Neural progenitor cell (in vitro differentiated cells): ENCODE results near the gene TASP1. TPM values are rescaled to one million over a fixed set of nuclear protein-coding genes. Genes with fewer than 3 reads are reported as not detected.

Source experiments
- DNase-seq: peaks from one replicate; pipeline ENCODE4 v3.0.0-alpha.2; 2016; ENCODE audit warnings: low spot score
- H2AFZ ChIP-seq: fragments of 200-600 bp; sonication (generic); replicated peaks from 2 replicates; pipeline ENCODE4 v1.6.1; 2016; ENCODE audit warnings: antibody characterized with exemption
- H3F3A ChIP-seq: fragments of 200-600 bp; sonication (generic); 2 replicates; pipeline ENCODE4 v1.6.1; 2016; ENCODE audit warnings: antibody characterized with exemption, low read depth
- H3K27ac ChIP-seq: fragments of 200-600 bp; sonication (generic); 2 replicates; pipeline ENCODE4 v1.5.1; 2016; ENCODE audit warnings: mild to moderate bottlenecking
- H3K27me3 ChIP-seq: fragments of 200-600 bp; sonication (generic); 2 replicates; pipeline ENCODE4 v1.6.1; 2016; ENCODE audit warnings: mild to moderate bottlenecking, moderate library complexity
- H3K36me3 ChIP-seq: fragments of 200-600 bp; sonication (generic); 2 replicates; pipeline ENCODE4 v1.5.1; 2016
- H3K4me1 ChIP-seq: fragments of 200-600 bp; sonication (generic); 2 replicates; pipeline ENCODE4 v1.6.1; 2016; ENCODE audit warnings: mixed run types
- H3K4me2 ChIP-seq: fragments of 200-600 bp; sonication (generic); 2 replicates; pipeline ENCODE4 v1.6.1; 2016
- H3K4me3 ChIP-seq: fragments of 200-600 bp; sonication (generic); 2 replicates; pipeline ENCODE4 v1.5.1; 2016
- H3K79me2 ChIP-seq: fragments of 200-600 bp; sonication (generic); 2 replicates; pipeline ENCODE4 v1.6.1; 2016; ENCODE audit warnings: low read depth
- H3K9ac ChIP-seq: fragments of 200-600 bp; sonication (generic); 2 replicates; pipeline ENCODE4 v1.6.1; 2016
- H3K9me3 ChIP-seq: fragments of 200-600 bp; sonication (generic); 2 replicates; pipeline ENCODE4 v1.5.1; 2016; ENCODE audit warnings: low read depth
- H4K20me1 ChIP-seq: fragments of 200-600 bp; sonication (generic); 2 replicates; pipeline ENCODE4 v1.6.1; 2016; ENCODE audit warnings: low read depth
- H3K27ac Mint-ChIP-seq: 3 replicates; pipeline ENCODE4 v1.8.0; 2021; ENCODE audit warnings: mixed read lengths
- H3K27me3 Mint-ChIP-seq: 2 replicates; pipeline ENCODE4 v1.8.0; 2022; ENCODE audit warnings: low read depth, mild to moderate bottlenecking, inconsistent platforms, moderate library complexity, mixed read lengths; ENCODE audit not compliant: insufficient read depth
- H3K36me3 Mint-ChIP-seq: 3 replicates; pipeline ENCODE4 v1.8.0; 2021; ENCODE audit warnings: mixed read lengths
- H3K4me1 Mint-ChIP-seq: 3 replicates; pipeline ENCODE4 v1.8.0; 2021; ENCODE audit warnings: mixed read lengths
- H3K4me3 Mint-ChIP-seq: 3 replicates; pipeline ENCODE4 v1.8.0; 2021; ENCODE audit warnings: mild to moderate bottlenecking, moderate library complexity, mixed read lengths
- H3K9me3 Mint-ChIP-seq: 3 replicates; pipeline ENCODE4 v1.8.0; 2020; ENCODE audit warnings: mixed read lengths
- EZH2 ChIP-seq: fragments of 200-600 bp; sonication (generic); IDR thresholded peaks from 2 replicates; pipeline ENCODE4 v1.6.1; 2017; ENCODE audit warnings: antibody characterized with exemption, mild to moderate bottlenecking, moderate library complexity
- EZH2phosphoT487 ChIP-seq: fragments of 200-600 bp; sonication (generic); IDR thresholded peaks from 2 replicates; pipeline ENCODE4 v1.6.1; 2017; ENCODE audit warnings: antibody characterized with exemption
- total RNA-seq: library from RNA; depleted of rRNA; stranded (reverse); fragments of >200 nt; gene quantifications from 2 replicates; pipeline ENCODE4 v1.2.3, GENCODE V29; 2015; ENCODE audit warnings: low replicate concordance
- TF ChIP-seq, protein P1 (sequence below): fragments of 200-600 bp; sonication (generic); IDR thresholded peaks from 2 replicates; pipeline ENCODE4 v1.5.1; 2017; ENCODE audit warnings: antibody characterized with exemption, mild to moderate bottlenecking

TASP1 gene
- total RNA-seq, 1 donor from 2014 or later, result 9.6 TPM

- no peak overlapping the region for H2AFZ ChIP-seq
Measured at GRCh38 chr20:13648291-13649228, 9.8 kb upstream of the TASP1 start.

GRCh38 chr20:13644010-13644409 is 5.3 kb upstream of the TASP1 start:
- H3K27ac ChIP-seq, result no peak overlapping the region
- TF ChIP-seq, protein P1, sequence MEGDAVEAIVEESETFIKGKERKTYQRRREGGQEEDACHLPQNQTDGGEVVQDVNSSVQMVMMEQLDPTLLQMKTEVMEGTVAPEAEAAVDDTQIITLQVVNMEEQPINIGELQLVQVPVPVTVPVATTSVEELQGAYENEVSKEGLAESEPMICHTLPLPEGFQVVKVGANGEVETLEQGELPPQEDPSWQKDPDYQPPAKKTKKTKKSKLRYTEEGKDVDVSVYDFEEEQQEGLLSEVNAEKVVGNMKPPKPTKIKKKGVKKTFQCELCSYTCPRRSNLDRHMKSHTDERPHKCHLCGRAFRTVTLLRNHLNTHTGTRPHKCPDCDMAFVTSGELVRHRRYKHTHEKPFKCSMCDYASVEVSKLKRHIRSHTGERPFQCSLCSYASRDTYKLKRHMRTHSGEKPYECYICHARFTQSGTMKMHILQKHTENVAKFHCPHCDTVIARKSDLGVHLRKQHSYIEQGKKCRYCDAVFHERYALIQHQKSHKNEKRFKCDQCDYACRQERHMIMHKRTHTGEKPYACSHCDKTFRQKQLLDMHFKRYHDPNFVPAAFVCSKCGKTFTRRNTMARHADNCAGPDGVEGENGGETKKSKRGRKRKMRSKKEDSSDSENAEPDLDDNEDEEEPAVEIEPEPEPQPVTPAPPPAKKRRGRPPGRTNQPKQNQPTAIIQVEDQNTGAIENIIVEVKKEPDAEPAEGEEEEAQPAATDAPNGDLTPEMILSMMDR, result no peak
- TF ChIP-seq EZH2 (no peak), EZH2phosphoT487 (no peak)
- no peaks in the 10 kb centered on the region for H3K79me2 ChIP-seq
- no peak overlapping the region for H2AFZ ChIP-seq
- H3F3A ChIP-seq, result no peaks in the 10 kb centered on the region
- H3K36me3 ChIP-seq, result no peaks in the 10 kb centered on the region
- no peak for DNase-seq
- H3K9ac ChIP-seq, result no peak overlapping the region
- no peak overlapping the region for H3K27ac Mint-ChIP-seq
- H3K4me3 ChIP-seq, result no peak overlapping the region
- no peak overlapping the region for H3K4me2 ChIP-seq
- no peaks in the 10 kb centered on the region for H3K27me3 ChIP-seq
- no peak overlapping the region for H3K4me3 Mint-ChIP-seq
- H3K27me3 Mint-ChIP-seq, result peaks cover 7% of the 10 kb centered on the region
- H3K9me3 Mint-ChIP-seq, result peaks cover 2% of the 10 kb centered on the region
- peaks cover 3% of the 10 kb centered on the region for H3K4me1 Mint-ChIP-seq
- H3K36me3 Mint-ChIP-seq, result no peaks in the 10 kb centered on the region
- no peaks in the 10 kb centered on the region for H3K4me1 ChIP-seq
- H3K9me3 ChIP-seq, result no peaks in the 10 kb centered on the region
- H4K20me1 ChIP-seq, result no peaks in the 10 kb centered on the region

More at GRCh38 chr20:13648291-13649228, 9.8 kb upstream of the TASP1 start:
- H3K79me2 ChIP-seq, result no peaks in the 10 kb centered on the region
- peaks cover 2% of the 10 kb centered on the region for H3K27me3 Mint-ChIP-seq
- H3K27ac ChIP-seq, result no peak overlapping the region
- TF ChIP-seq, protein P1, result no peak
- TF ChIP-seq EZH2 (no peak), EZH2phosphoT487 (no peak)
- DNase-seq, result no peak
- H3K4me1 ChIP-seq, result peaks cover 15% of the 10 kb centered on the region
- no peaks in the 10 kb centered on the region for H3K36me3 ChIP-seq
- H3K4me1 Mint-ChIP-seq, result peaks cover 6% of the 10 kb centered on the region
- no peak overlapping the region for H3K4me2 ChIP-seq
- H3K9ac ChIP-seq, result no peak overlapping the region
- H3K9me3 Mint-ChIP-seq, result peaks cover 5% of the 10 kb centered on the region
- peaks cover 6% of the 10 kb centered on the region for H3F3A ChIP-seq
- H3K27ac Mint-ChIP-seq, result no peak overlapping the region
- no peaks in the 10 kb centered on the region for H3K27me3 ChIP-seq
- no peak overlapping the region for H3K4me3 Mint-ChIP-seq
- H3K36me3 Mint-ChIP-seq, result no peaks in the 10 kb centered on the region
- no peaks in the 10 kb centered on the region for H3K9me3 ChIP-seq
- H3K4me3 ChIP-seq, result no peak overlapping the region
- H4K20me1 ChIP-seq, result no peaks in the 10 kb centered on the region

DNA sequence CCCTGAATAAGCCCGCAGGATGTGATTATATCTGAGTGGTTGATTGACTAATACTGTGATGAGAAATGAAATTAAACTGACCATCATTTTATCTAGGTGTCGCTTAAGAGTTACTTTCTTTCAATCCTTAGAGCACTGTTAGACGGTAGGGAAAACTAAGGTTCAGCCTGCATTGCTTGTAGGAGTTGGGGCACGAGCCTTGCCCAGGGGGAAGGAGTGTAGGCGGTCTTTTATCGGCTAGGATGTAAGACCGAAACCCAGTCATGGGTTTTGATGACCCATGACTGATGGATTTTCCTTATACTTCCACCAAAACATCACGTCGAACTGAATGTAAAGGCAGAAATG is 392 bp upstream of the TASP1 start:
- H3K9me3 Mint-ChIP-seq, result no peaks in the 10 kb centered on the region
- H3K36me3 Mint-ChIP-seq, result peaks cover 2% of the 10 kb centered on the region
- Histone ChIP-seq H2AFZ (peak overlapping the region; percentile 99), H3K9me3 (no peaks in the 10 kb centered on the region), H3F3A (peaks cover 5% of the 10 kb centered on the region), H3K9ac (no peak overlapping the region), H3K36me3 (no peaks in the 10 kb centered on the region), H3K4me2 (peak overlapping the region; percentile 90), H4K20me1 (no peaks in the 10 kb centered on the region), H3K27ac (no peak overlapping the region), H3K27me3 (no peaks in the 10 kb centered on the region), H3K4me1 (peaks cover 6% of the 10 kb centered on the region), H3K4me3 (peak overlapping the region; percentile 75), H3K79me2 (peaks cover 31% of the 10 kb centered on the region)
- peaks cover 12% of the 10 kb centered on the region for H3K4me1 Mint-ChIP-seq
- H3K27me3 Mint-ChIP-seq, result peaks cover 10% of the 10 kb centered on the region
- H3K4me3 Mint-ChIP-seq, result peak overlapping the region; percentile 94
- H3K27ac Mint-ChIP-seq, result peak overlapping the region; percentile 46
- TF ChIP-seq EZH2 (no peak), EZH2phosphoT487 (no peak)
- TF ChIP-seq, protein P1, result no peak
- DNase-seq, result no peak
